Osteocyte (in vitro differentiated cells): Measurements from ENCODE around the gene FAM20A. TPM values are rescaled to one million over a fixed set of nuclear protein-coding genes. Genes with fewer than 3 reads are reported as not detected.

Experiments used
- DNase-seq: peaks from one replicate; pipeline ENCODE4 v3.0.0; 2021; ENCODE audit warnings: mixed read lengths; ENCODE audit not compliant: unreplicated experiment; ENCODE audit errors: extremely low spot score
- H3K27ac Mint-ChIP-seq: one replicate; pipeline ENCODE4 v1.8.0; 2021; ENCODE audit warnings: mild to moderate bottlenecking, mixed read lengths; ENCODE audit not compliant: unreplicated experiment
- H3K27me3 Mint-ChIP-seq: one replicate; pipeline ENCODE4 v1.8.0; 2021; ENCODE audit warnings: mixed read lengths; ENCODE audit not compliant: unreplicated experiment
- H3K36me3 Mint-ChIP-seq: one replicate; pipeline ENCODE4 v1.8.0; 2021; ENCODE audit warnings: mixed read lengths; ENCODE audit not compliant: unreplicated experiment
- H3K4me1 Mint-ChIP-seq: one replicate; pipeline ENCODE4 v1.8.0; 2021; ENCODE audit warnings: mixed read lengths; ENCODE audit not compliant: unreplicated experiment
- H3K4me3 Mint-ChIP-seq: one replicate; pipeline ENCODE4 v1.8.0; 2021; ENCODE audit warnings: mild to moderate bottlenecking, moderate library complexity, mixed read lengths; ENCODE audit not compliant: unreplicated experiment
- H3K9me3 Mint-ChIP-seq: one replicate; pipeline ENCODE4 v1.8.0; 2021; ENCODE audit warnings: mixed read lengths; ENCODE audit not compliant: unreplicated experiment
- total RNA-seq: library from RNA; stranded (reverse); gene quantifications from 2 replicates; pipeline ENCODE4 v1.2.1, GENCODE V29; 2021
- TF ChIP-seq, protein P1 (sequence below): fragments of 200-600 bp; sonication (generic); IDR thresholded peaks from 2 replicates; pipeline ENCODE4 v1.5.0; 2021; ENCODE audit warnings: antibody characterized with exemption, mild to moderate bottlenecking, moderate library complexity

The FAM20A gene
- total RNA-seq, 1 donor from 2014 or later: not detected

- DNase-seq: no peak
- no peaks in the 10 kb centered on the region for H3K4me1 Mint-ChIP-seq
- TF ChIP-seq, protein P1, sequence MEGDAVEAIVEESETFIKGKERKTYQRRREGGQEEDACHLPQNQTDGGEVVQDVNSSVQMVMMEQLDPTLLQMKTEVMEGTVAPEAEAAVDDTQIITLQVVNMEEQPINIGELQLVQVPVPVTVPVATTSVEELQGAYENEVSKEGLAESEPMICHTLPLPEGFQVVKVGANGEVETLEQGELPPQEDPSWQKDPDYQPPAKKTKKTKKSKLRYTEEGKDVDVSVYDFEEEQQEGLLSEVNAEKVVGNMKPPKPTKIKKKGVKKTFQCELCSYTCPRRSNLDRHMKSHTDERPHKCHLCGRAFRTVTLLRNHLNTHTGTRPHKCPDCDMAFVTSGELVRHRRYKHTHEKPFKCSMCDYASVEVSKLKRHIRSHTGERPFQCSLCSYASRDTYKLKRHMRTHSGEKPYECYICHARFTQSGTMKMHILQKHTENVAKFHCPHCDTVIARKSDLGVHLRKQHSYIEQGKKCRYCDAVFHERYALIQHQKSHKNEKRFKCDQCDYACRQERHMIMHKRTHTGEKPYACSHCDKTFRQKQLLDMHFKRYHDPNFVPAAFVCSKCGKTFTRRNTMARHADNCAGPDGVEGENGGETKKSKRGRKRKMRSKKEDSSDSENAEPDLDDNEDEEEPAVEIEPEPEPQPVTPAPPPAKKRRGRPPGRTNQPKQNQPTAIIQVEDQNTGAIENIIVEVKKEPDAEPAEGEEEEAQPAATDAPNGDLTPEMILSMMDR: no peak
- no peak overlapping the region for H3K27ac Mint-ChIP-seq
- no peak overlapping the region for H3K4me3 Mint-ChIP-seq
- no peaks in the 10 kb centered on the region for H3K9me3 Mint-ChIP-seq
- H3K27me3 Mint-ChIP-seq: no peaks in the 10 kb centered on the region
- peaks cover 29% of the 10 kb centered on the region for H3K36me3 Mint-ChIP-seq
Observed at GRCh38 chr17:68539548-68540467, 61.4 kb downstream of the FAM20A start.

- Mint-ChIP-seq H3K9me3 (no peaks in the 10 kb centered on the region), H3K36me3 (peaks cover 51% of the 10 kb centered on the region), H3K27me3 (no peaks in the 10 kb centered on the region), H3K4me1 (no peaks in the 10 kb centered on the region), H3K4me3 (no peak overlapping the region), H3K27ac (no peak overlapping the region)
- TF ChIP-seq, protein P1: no peak
- DNase-seq: no peak
Observed at GRCh38 chr17:68535922-68536321, 65.2 kb downstream of the FAM20A start.

GRCh38 chr17:68534695-68535088 lies 66.5 kb downstream of the FAM20A start:
- Mint-ChIP-seq H3K9me3 (no peaks in the 10 kb centered on the region), H3K36me3 (peaks cover 55% of the 10 kb centered on the region), H3K4me1 (no peaks in the 10 kb centered on the region), H3K27ac (no peak overlapping the region), H3K4me3 (no peak overlapping the region), H3K27me3 (no peaks in the 10 kb centered on the region)
- TF ChIP-seq, protein P1: no peak
- DNase-seq: no peak

- Mint-ChIP-seq H3K4me3 (no peak overlapping the region), H3K27me3 (no peaks in the 10 kb centered on the region), H3K27ac (peak overlapping the region; percentile 8), H3K4me1 (no peaks in the 10 kb centered on the region), H3K9me3 (no peaks in the 10 kb centered on the region), H3K36me3 (peaks cover 55% of the 10 kb centered on the region)
- DNase-seq: no peak
- TF ChIP-seq, protein P1: peak; percentile 54
Observed at GRCh38 chr17:68533887-68534694, 67.1 kb downstream of the FAM20A start.

GRCh38 chr17:68532826-68533225 lies 68.3 kb downstream of the FAM20A start:
- H3K4me3 Mint-ChIP-seq: no peak overlapping the region
- H3K4me1 Mint-ChIP-seq: no peaks in the 10 kb centered on the region
- DNase-seq: no peak
- H3K27ac Mint-ChIP-seq: no peak overlapping the region
- H3K36me3 Mint-ChIP-seq: peaks cover 65% of the 10 kb centered on the region
- TF ChIP-seq, protein P1: no peak
- no peaks in the 10 kb centered on the region for H3K9me3 Mint-ChIP-seq
- no peaks in the 10 kb centered on the region for H3K27me3 Mint-ChIP-seq
